NCI-H2171 treated with DMSO at 0.1 percent for 48 hours (cell line): Measurements from ENCODE around the gene NXPE4.
"Not testable (repeated sequence)": the region's sequence is repeated elsewhere in the genome, so short reads cannot be mapped to it uniquely, and the experiment has no call there.

ENCODE experiments used
- DNase-seq: peaks from one replicate; lab custom pipeline; 2025; lab: John Stamatoyannopoulos, UW

The NXPE4 gene

DNA sequence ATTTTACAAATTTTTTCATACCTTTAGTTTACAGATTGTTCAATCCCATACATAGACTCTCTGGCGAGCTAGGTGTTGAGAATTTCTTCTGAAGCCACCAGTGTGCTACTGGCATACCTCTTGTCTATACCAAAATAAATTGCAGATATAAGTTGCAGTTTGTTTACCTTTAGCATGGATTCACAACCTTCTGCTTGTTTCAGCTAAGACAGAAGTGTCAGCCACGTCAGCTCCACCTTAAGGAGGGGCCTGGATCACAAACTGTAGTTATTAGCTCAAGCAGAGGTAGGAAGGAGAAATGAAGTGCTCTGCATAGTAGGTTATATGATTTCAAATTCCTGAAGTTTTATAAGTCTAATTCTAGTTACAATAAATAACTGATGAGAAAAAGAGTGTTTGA lies at the start of gene NXPE4:
Gene NXPE4 (minus strand): TSS at position 216 of the 400 bp plus-strand sequence. CDS start 1,027 bp downstream, outside the sequence.
- DNase-seq = no peak

DNA sequence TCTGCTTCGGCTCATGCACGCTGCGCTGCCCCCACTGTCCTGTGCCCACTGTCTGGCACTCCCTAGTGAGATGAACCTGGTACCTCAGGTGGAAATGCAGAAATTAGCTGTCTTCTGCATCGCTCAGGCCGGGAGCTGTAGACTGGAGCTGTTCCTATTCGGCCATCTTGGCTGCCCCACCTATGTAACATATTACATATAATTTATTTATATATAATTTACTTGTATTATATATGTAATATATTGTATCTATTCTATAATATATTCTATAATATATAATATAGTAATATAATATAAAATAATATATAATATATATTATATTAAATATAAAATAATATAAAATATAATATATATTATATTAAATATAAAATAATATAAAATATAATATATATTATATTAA lies 43.9 kb upstream of the NXPE4 start:
- DNase-seq = not testable (repeated sequence)

DNA sequence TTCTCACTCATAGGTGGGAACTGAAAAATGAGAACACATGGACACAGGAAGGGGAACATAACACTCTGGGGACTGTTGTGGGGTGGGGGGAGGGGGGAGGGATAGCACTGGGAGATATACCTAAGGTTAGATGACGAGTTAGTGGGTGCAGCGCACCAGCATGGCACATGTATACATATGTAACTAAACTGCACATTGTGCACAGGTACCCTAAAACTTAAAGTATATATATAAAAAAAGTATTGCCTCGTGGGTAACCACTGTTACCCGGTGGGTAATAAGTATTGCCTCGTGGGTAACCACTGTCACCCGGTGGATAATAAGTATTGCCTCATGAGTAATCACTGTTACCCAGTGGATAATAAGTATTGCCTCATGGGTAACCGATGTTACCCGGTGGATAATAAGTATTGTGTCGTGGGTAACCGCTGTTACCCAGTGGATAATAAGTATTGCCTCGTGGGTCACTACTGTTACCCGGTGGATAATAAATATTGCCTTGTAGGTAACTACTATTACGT lies 35.9 kb upstream of the NXPE4 start:
- not testable (repeated sequence) for DNase-seq

DNA sequence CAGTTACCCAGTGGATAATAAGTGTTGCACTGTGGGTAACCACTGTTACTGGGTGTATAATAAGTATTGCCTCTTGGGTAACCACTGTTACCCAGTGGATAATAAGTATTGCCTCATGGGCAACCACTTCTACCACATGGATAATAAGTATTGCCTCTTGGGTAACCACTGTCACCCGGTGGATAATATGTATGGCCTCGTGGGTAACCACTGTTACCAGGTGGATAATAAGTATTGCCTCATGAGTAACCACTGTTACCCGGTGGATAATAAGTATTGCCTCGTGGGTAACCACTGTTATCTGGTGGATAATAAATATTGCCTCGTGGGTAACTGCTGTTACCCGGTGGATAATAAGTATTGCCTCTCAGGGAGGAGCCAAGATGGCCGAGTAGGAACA lies 29.7 kb upstream of the NXPE4 start:
- no peak for DNase-seq

DNA sequence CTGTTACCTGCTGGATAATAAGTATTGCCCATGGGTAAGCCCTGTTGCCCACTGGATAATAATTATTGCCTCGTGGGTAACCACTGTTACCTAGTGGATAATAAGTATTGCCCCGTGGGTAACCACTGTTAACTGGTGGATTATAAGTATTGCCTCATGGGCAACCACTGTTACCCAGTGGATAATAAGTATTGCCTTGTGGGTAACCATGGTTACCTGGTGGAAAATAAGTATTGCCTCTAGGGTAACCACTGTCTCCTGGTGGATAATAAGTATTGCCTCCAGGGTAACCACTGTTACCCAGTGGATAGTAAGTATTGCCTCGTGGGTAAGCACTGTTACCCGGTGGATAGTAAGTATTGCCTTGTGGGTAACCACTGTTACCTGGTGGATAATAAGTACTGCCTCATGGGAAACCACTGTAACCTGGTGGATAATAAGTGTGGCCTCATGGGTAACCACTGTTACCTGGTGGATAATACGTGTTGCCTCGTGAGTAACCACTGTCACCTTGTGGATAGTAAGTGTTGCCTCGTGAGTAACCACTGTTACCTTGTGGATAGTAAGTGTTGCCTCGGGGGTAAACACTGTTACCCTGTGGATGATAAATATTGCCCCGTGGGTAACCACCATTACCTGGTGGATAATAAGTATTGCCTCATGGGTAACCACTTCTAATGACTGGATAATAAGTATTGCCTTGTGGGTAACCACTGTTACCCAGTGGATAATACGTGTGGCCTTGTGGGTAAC lies 29.0 kb upstream of the NXPE4 start:
- DNase-seq = no peak

DNA sequence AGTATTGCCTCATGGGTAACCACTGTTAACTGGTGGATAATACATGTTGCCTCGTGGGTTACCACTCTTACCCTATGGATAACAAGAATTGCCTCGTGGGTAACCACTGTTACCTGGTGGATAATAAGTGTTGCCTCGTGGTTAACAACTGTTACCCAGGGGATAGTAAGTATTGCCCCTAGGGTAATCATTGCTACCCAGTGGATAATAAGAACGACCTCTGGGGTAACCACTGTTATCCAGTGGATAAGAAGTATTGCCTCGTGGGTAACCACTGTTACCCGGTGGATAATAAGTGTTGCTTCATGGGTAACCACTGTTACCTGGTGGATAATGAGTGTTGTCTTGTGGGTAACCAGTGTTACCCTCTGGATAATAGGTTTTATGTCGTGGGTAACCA lies 28.1 kb upstream of the NXPE4 start:
- DNase-seq = no peak

DNA sequence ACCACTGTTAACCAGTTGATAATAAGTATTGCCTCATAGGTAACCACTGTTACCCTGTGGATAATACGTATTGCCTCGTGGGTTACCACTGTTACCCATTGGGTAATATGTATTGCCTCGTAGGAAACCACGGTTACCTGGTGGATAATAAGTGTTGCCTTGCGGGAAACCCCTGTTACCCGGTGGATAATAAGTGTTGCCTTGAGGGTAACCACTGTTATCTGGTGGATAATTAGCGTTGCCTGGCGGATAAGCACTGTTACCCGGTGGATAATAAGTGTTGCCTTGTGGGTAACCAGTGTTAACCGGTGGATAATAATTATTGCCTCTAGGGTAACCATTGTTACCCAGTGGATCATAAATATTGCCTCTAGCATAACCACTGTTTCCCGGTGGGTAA lies 27.3 kb upstream of the NXPE4 start:
- no peak for DNase-seq

DNA sequence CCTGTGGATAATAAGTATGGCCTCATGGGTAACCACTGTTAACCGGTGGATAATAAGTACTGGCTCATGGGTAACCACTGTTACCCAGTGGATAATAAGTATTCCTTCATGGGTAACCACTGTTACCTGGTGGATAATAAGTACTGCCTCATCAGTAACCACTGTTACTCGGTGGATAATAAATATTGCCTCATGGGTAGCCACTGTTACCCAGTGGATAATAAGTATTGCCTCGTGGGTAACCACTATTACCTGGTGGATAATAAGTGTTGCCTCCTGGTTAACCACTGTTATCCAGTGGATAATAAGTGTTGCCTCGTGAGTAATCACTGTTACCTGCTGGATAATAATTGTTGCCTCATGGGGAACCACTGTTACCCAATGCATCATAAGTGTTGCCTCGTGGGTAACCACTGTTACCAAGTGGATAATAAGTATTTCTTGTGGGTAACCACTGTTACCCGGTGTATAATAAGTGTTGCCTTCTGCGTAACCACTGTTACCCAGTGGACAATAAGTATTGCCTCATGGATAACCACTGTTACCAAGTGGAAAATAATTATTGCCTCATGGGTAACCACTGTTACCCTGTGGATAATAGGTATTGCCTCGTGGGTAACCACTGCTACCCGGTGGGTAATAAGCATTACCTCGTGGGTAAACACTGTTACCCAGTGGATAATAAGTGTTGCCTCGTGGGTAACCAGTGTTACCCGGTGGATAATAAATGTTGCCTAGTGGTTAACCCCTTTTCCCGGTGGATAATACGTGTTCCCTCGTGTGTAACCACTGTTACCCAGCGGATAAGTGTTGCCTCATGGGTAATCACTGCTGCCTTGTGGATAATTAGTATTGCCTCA lies 26.6 kb upstream of the NXPE4 start:
- no peak for DNase-seq

DNA sequence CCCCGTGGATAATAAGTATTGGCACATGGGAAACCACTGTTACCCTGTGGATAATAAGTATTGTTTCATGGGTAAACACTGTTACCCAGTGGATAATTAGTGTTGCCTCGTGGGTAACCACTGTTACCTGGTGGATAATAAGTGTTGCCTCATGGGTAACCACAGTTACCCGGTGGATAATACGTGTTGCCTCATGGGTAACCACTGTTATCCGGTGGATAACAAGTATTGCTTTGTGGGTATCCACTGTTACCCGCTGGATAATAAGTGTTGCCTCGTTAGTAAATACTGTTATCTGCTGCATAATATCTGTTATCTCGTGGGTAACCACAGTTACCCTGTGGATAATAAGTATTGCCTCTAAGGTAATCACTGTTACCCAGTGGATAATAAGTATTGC lies 25.5 kb upstream of the NXPE4 start:
- DNase-seq = no peak

DNA sequence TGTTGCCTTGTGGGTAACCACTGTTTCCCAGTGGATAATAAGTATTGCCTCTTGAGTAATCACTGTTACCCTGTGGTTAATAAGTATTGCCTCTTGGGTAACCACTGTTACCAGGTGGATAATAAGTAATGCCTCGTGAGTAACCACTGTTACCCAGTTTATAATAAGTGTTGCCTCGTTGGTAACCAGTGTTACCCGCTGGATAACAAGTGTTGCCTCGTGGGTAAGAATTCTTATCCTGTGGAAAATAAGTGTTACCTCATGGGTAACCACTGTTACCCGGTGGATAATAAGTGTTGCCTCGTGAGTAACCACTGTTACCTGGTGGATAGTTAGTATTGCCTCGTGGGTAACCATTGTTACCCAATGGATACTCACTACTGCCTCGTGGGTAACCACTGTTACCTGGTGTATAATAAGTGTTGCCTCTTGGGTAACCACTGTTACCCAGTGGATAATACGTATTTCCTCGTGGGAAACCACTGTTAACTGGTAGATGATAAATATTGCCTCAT lies 24.1 kb upstream of the NXPE4 start:
- DNase-seq = no peak

DNA sequence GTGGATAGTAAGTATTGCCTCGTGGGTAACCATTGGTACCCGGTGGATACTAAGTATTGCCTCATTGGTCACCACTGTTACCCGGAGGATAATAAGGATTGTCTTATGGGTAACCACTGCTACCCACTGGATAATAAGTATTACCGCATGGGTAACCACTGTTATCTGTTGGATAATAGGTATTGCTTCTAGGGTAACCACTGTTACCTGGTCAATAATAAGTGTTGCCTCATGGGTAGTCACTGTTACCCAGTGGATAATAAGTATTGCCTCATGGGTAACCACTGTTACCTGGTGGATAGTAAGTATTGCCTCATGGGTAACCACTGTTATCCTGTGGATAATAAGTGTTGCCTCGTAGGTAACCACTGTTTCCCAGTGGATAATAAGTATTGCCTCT lies 22.6 kb upstream of the NXPE4 start:
- no peak for DNase-seq

DNA sequence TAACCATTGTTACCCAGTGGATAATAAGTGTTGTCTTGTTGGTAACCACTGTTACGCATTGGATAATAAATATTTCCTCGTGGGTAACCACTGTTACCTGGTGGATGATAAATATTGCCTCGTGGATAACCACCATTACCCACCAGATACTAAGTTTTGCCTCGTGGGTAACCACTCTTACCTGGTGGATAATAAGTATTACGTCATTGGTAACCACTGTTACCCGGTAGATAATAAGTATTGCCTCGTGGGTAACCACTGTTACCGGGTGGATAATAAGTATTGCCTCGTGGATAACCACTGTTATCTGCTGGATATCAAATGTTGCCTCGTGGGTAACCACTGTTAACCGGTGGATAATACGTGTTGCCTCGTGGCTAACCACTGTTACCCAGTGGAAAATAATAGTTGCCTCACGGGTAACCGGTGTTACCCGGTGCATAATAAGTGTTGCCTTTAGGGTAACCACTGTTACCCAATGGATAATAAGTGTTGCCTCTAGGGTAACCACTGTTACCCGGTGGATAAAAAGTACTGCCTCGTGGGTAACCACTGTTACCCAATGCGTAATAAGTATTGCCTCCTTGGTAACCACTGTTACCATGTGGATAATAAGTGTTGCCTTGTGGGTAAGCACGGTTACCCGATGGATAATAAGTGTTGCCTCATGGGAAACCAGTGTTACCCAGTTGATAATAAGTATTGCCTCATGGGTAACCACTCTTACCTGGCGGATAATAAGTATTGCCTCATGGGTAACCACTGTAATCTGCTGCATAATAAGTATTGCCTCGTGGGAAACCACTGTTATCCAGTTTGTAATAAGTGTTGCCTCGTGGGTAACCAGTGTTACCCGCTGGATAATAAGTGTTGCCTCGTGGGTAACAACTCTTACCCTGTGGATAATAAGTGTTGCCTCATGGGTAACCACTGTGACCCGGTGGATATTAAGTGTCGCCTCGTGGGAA lies 21.9 kb upstream of the NXPE4 start:
- no peak for DNase-seq

DNA sequence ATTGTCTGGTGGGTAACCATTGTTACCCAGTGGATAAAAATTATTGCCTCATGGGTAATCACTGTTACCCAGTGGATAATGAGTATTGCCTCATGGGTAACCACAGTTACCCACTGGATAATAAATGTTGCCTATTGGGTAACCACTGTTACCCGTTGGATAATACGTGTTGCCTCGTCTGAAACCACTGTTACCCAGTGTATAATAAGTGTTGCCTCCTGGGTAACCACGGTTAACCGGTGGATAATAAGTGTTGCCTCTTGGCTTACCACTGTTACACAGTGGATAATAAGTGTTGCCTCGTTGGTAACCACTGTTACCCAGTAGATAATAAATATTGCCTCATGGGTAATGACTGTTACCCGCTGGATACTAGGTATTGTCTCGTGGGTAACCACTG lies 20.9 kb upstream of the NXPE4 start:
- DNase-seq = no peak

DNA sequence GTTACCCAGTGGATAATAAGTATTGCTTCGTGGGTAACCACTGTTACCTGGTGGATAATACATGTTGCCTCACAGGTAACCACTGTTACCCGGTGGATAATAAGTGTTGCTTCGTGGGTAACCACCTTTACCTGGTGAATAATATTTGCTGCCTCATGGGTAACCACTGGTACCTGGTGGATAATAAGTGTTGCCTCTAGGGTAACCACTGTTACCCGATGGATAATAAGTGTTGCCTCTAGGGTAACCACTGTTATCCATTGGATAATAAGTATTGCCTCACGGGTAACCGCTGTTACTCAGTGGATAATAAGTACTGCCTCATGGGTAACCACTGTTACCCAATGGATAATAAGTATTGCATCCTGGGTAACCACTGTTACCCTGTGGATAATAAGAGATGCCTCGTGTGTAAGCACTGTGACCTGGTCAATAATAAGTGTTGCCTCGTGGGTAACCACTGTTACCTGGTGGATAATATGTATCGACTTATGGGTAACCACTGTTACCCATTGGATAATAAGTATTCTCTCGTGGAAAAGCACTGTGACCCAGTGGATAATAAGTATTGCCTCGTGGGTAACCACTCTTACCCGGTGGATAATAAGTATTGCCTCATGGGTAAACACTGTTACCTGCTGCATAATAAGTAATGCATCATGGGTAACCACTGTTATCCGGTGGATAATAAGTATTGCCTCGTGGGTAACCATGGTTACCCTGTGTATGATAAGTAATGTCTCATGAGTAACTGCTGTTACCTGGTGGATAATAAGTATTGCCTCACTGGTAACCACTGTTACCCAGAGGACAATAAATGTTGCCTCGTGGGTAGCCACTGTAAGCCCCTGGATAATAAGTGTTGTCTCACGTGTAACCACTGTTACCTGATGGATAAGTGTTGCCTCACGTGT lies 20.1 kb upstream of the NXPE4 start:
- no peak for DNase-seq

DNA sequence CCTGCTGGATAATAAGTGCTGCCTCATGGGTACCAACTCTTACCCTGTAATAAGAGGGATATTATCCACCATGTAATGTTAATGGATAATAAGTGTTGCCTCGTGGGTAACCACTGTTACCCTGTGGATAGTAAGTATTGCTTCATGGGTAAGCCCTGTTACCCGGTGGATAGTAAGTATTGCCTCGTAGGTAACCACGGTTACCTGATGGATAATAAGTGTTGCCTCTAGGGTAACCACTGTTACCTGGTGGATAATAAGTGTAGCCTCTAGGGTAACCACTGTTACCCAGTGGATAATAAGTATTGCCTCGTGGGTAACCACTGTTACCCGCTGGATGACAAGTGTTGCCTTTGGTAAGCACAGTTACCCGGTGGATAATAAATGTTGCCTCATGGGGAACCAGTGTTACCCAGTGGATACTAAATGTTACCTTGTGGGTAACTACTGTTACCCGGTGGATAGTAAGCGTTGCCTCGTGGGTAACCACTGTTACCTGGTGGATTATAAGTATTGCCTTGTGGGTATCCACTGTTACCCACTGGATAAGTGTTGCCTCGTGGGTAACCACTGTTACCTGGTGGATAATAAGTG lies 18.6 kb upstream of the NXPE4 start:
- no peak for DNase-seq

DNA sequence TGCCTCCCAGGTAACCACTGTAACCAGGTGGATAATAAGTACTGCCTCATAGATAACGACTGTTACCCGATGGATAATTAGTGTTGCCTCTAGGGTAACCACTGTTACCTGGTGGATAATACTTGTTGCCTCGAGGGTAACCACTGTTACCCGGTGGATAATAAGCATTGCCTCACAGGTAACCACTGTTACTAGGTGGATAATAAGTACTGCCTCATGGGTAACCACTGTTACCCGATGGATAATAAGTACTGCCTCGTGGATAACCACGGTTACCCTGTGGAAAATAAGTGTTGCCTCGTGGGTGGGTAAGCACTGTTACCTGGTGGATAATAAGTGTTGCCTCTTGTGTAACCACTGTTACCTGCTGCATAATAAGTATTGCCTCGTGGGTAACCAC lies 17.5 kb upstream of the NXPE4 start:
- not testable (repeated sequence) for DNase-seq

DNA sequence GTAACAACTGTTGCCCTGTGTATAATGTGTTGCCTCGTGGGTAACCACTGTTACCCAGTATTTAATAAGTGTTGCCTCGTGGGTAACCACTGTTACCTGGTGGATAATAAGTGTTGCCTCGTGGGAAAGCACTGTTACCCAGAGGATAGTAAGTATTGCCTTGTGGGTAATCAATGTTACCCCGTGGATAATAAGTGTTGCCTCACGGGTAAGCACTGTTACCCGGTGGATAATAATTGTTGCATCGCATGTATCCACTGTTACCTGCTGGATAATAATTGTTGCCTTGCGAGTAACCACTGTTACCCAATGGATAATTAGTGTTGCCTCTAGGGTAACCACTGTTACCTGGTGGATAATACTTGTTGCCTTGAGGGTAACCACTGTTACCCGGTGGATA lies 17.1 kb upstream of the NXPE4 start:
- DNase-seq = no peak

DNA sequence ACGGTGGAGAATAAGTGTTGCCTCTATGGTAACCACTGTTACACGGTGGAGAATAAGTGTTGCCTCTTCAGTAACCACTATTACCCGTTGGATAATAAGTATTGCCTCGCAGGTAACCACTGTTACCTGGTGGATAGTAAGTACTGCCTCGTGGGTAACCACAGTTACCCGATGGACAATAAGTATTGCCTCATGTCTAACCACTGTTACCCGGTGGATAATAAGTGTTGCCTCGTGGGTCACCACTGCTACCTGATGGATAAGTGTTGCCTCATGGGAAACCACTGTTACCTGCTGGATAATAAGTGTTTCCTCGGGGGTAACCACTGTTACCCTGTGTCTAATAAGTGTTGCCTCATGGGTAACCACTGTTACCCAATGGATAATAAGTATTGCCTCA lies 16.6 kb upstream of the NXPE4 start:
- DNase-seq = not testable (repeated sequence)

DNA sequence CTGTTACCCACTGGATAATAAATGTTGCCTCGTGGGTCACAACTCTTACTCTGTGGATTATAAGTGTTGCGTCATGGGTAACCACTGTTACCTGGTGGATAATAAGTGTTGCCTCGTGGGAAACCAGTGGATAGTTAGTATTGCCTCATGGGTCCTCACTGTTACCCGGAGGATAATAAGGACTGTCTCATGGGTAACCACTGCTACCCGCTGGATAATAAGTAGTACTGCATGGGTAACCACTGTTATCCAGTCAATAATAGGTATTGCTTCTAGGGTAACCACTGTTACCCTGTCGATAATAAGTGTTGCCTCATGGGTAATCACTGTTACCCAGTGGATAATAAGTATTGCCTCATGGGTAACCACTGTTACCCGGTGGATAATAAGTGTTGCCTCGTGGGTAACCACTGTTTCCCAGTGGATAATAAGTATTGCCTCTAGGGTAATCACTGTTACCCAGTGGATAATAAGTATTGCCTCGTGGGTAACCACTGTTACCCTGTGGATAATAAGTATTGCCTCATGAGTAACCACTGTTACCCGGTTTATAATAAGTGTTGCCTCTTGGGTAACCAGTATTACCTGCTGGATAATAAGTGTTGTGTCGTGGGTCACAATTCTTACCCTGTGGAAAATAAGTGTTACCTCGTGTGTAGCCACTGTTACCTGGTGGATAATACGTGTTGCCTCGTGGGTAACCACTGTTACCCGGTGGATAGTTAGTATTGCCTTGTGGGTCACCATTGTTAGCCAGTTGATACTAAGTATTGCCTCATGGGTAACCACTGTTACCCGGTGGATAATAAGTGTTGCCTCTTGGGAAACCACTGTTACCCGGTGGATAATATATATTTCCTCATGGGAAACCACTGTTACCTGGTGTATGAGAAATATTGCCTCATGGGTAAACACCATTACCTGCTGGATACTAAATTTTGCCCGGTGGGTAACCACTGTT lies 15.7 kb upstream of the NXPE4 start:
- DNase-seq = no peak
